HCT116 (cell line): ENCODE data around the gene ATP8B4. TPM values are rescaled to one million over a fixed set of nuclear protein-coding genes. Genes with fewer than 3 reads are reported as not detected.

ENCODE experiments used
- ATAC-seq: fragments of 200-7000 bp; cut with Tn5 transposase; 2 replicates; pipeline ENCODE4 v1.9.1; 2020; ENCODE audit warnings: mild to moderate bottlenecking, moderate library complexity
- BruUV-seq: library from RNA; stranded (reverse); fragments of 400-500 nt; replicated peaks from 2 replicates; lab custom pipeline; 2021; lab: Mats Ljungman, UMichigan
- CTCF ChIA-PET: fragments of 300-600 bp; sonication (Branson Sonifier 250); formaldehyde crosslinking; loops from one replicate; lab custom pipeline; 2021; ENCODE audit warnings: antibody characterized with exemption; lab: Charles Lee
- POLR2A ChIA-PET: fragments of 300-600, 350-600 bp; sonication (Branson Sonifier 250); formaldehyde crosslinking; loops from one replicate; lab custom pipeline; 2021; ENCODE audit warnings: antibody characterized with exemption; lab: Charles Lee
- RAD21 ChIA-PET, 2 experiments: fragments of 300-600 bp; sonication (Branson Sonifier 250); formaldehyde crosslinking; loops; one replicate each; lab custom pipeline; 2023; ENCODE audit warnings: low total read pairs in 2 of 2; ENCODE audit not compliant: uncharacterized antibody in 2 of 2, unreplicated experiment in 2 of 2, low non-redundant PET in 1 of 2; lab: Charles Lee
- DNase-seq: peaks from one replicate; pipeline ENCODE4 v3.0.0-alpha.2; 2010; ENCODE audit warnings: low read depth, low spot score
- H2AFZ ChIP-seq: fragments of 200-600 bp; shearing (Covaris generic), sonication (generic); 2 replicates; pipeline ENCODE4 v1.6.1; 2017; ENCODE audit warnings: low read depth, mixed run types, mixed read lengths, antibody characterized with exemption, low read length; ENCODE audit not compliant: poor library complexity, severe bottlenecking
- H3K27ac ChIP-seq: 2 replicates; pipeline ENCODE4 v1.5.1; 2012; ENCODE audit warnings: low read depth, low read length
- H3K27me3 ChIP-seq: fragments of 200-600 bp; sonication (generic); 2 replicates; pipeline ENCODE4 v1.6.1; 2016; ENCODE audit warnings: mixed run types, low read length, mixed read lengths; ENCODE audit not compliant: insufficient read depth
- H3K36me3 ChIP-seq, 2 experiments: fragments of 200-500 bp in 1 of 2; fragments of 200-600 bp in 1 of 2; sonication (Bioruptor generic) in 1 of 2; sonication (generic) in 1 of 2; 2 replicates each; pipeline versions ENCODE4 v1.5.1 to v1.6.1; 2014 to 2016; ENCODE audit warnings: low read length in 2 of 2, inconsistent platforms in 1 of 2, mixed read lengths in 1 of 2, mixed run types in 1 of 2; ENCODE audit not compliant: insufficient read depth in 2 of 2, control insufficient read depth in 1 of 2
- H3K4me1 ChIP-seq, 2 experiments: fragments of 200-600 bp in 1 of 2; sonication (generic) in 1 of 2; 2 replicates each; pipeline versions ENCODE4 v1.5.1 to v1.6.1; 2012 to 2017; ENCODE audit warnings: low read length in 2 of 2, inconsistent platforms in 1 of 2, mild to moderate bottlenecking in 1 of 2, mixed read lengths in 1 of 2, mixed run types in 1 of 2, moderate library complexity in 1 of 2; ENCODE audit not compliant: insufficient read depth in 2 of 2, control insufficient read depth in 1 of 2
- H3K4me2 ChIP-seq: fragments of 200-600 bp; sonication (generic); 2 replicates; pipeline ENCODE4 v1.6.1; 2017; ENCODE audit warnings: mixed run types, low read length, mixed read lengths
- H3K4me3 ChIP-seq, 2 experiments: fragments of 200-600 bp in 1 of 2; sonication (generic) in 1 of 2; replicated peaks in 1 of 2; 2 replicates each; pipeline ENCODE4 v1.5.1; 2011 to 2016; ENCODE audit warnings: low read length in 2 of 2, control low read depth in 1 of 2, low read depth in 1 of 2, mild to moderate bottlenecking in 1 of 2, mixed read lengths in 1 of 2, mixed run types in 1 of 2
- H3K79me2 ChIP-seq: fragments of 200-600 bp; sonication (generic); 2 replicates; pipeline ENCODE4 v1.6.1; 2017; ENCODE audit warnings: mild to moderate bottlenecking, mixed run types, low read length, moderate library complexity, mixed read lengths; ENCODE audit not compliant: insufficient read depth
- H3K9ac ChIP-seq: fragments of 200-600 bp; sonication (generic); 2 replicates; pipeline ENCODE4 v1.6.1; 2016; ENCODE audit warnings: low read length, mixed read lengths
- H3K9me2 ChIP-seq: fragments of 200-600 bp; sonication (generic), shearing (Covaris generic); 2 replicates; pipeline ENCODE4 v1.6.1; 2017; ENCODE audit warnings: mixed run types, mild to moderate bottlenecking, moderate library complexity; ENCODE audit not compliant: insufficient read depth
- H3K9me3 ChIP-seq, 2 experiments: fragments of 200-500 bp in 1 of 2; fragments of 200-600 bp in 1 of 2; sonication (Bioruptor generic) in 1 of 2; sonication (generic) in 1 of 2; 2 replicates each; pipeline ENCODE4 v1.6.1; 2014 to 2017; ENCODE audit warnings: low read length in 2 of 2, mixed read lengths in 2 of 2, inconsistent platforms in 1 of 2, low read depth in 1 of 2, mild to moderate bottlenecking in 1 of 2, mixed run types in 1 of 2, moderate library complexity in 1 of 2; ENCODE audit not compliant: control insufficient read depth in 1 of 2, insufficient read depth in 1 of 2
- H4K20me1 ChIP-seq: fragments of 200-600 bp; sonication (generic), shearing (Covaris generic); 2 replicates; pipeline ENCODE4 v1.6.1; 2017; ENCODE audit warnings: mixed run types, mild to moderate bottlenecking, moderate library complexity; ENCODE audit not compliant: insufficient read depth
- CBX3 ChIP-seq: IDR thresholded peaks from 2 replicates; pipeline ENCODE4 v1.6.1; 2012; ENCODE audit warnings: low read depth
- CEBPB ChIP-seq: IDR thresholded peaks from 2 replicates; pipeline ENCODE4 v1.6.1; 2012; ENCODE audit warnings: low read depth
- ELF1 ChIP-seq: IDR thresholded peaks from 2 replicates; pipeline ENCODE4 v1.6.1; 2012; ENCODE audit warnings: low read depth, borderline replicate concordance
- EZH2 ChIP-seq: fragments of 200-600 bp; sonication (generic); IDR thresholded peaks from 2 replicates; pipeline ENCODE4 v1.6.1; 2017; ENCODE audit warnings: antibody characterized with exemption, mixed run types
- EZH2phosphoT487 ChIP-seq: fragments of 200-600 bp; IDR thresholded peaks from 2 replicates; pipeline ENCODE4 v1.6.1; 2018; ENCODE audit warnings: antibody characterized with exemption, borderline replicate concordance
- FOSL1 ChIP-seq: IDR thresholded peaks from 2 replicates; pipeline ENCODE4 v1.6.1; 2012; ENCODE audit warnings: low read depth
- JUND ChIP-seq: IDR thresholded peaks from 2 replicates; pipeline ENCODE4 v1.6.1; 2012
- POLR2AphosphoS5 ChIP-seq: IDR thresholded peaks from 2 replicates; pipeline ENCODE4 v1.6.1; 2011; ENCODE audit warnings: mild to moderate bottlenecking, low read depth, low read length, moderate library complexity
- RAD21 ChIP-seq: IDR thresholded peaks from 2 replicates; pipeline ENCODE4 v1.6.1; 2012; ENCODE audit warnings: low read depth, mild to moderate bottlenecking
- SRF ChIP-seq: IDR thresholded peaks from 2 replicates; pipeline ENCODE4 v1.6.1; 2012; ENCODE audit warnings: low read depth
- TCF7L2 ChIP-seq: IDR thresholded peaks from 2 replicates; pipeline ENCODE4 v1.7.0; 2011; ENCODE audit warnings: borderline replicate concordance, inconsistent platforms; ENCODE audit not compliant: insufficient read depth, insufficient read length; ENCODE audit errors: extremely low read depth
- intact Hi-C: fragments of 100-400 bp; cut with micrococcal nuclease; formaldehyde crosslinking; loops from 2 replicates; pipeline ENCODE4 v1.10.0; 2022
- total RNA-seq: library from RNA; stranded (reverse); gene quantifications from one replicate; pipeline ENCODE4 v1.2.1, GENCODE V29; 2021; ENCODE audit not compliant: unreplicated experiment
- TF ChIP-seq, protein P1 (sequence below): IDR thresholded peaks from 2 replicates; pipeline ENCODE4 v1.6.1; 2012; ENCODE audit warnings: low read depth
- TF ChIP-seq, protein P2 (sequence below): IDR thresholded peaks from 2 replicates; pipeline ENCODE4 v1.6.1; 2012
- TF ChIP-seq, protein P3 (sequence below): IDR thresholded peaks from 2 replicates; pipeline ENCODE4 v1.6.1; 2011; ENCODE audit warnings: mild to moderate bottlenecking, low read length, moderate library complexity; ENCODE audit not compliant: insufficient replicate concordance; ENCODE audit errors: extremely low read depth

ATP8B4 gene
- total RNA-seq, 1 experiment from 2014 or later = 0.25 TPM

DNA sequence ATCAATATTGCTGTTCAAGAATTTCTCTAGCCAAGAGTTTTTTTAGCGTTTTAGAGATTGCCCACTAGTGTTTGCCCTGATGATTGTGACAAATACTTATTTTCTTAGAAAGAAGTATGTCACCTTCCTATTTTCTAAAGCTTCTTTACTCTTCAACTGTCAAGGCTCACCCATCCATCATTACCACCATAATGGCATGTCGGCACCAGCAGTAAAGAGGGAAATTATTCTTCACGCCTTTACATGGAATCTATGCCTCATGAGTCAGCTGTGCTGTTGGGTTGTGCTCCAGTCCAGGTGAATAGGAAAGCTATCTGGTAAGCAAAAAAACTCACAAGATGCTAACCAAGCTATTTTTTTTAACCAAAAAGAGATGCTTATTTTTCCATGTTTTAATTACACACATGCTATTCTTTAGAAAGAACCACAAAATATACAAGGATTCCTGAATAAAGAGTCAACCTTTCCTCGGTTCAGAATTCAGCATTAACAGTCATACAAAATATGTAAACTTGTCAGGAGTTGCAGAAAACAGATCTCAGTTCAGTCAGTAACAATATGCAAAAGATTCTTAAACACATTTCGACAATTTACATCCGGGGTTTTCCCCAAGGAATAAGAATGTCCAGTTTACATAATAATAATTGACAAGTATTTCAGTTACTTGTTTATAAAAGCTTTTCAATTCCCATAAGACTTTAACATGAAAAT is 128.0 kb downstream of the ATP8B4 start:
- TF ChIP-seq JUND (no peak), FOSL1 (no peak), TCF7L2 (no peak), SRF (no peak), EZH2 (no peak), POLR2AphosphoS5 (no peak), ELF1 (no peak), RAD21 (no peak), CEBPB (no peak), CBX3 (no peak), EZH2phosphoT487 (no peak)
- TF ChIP-seq, protein P1, sequence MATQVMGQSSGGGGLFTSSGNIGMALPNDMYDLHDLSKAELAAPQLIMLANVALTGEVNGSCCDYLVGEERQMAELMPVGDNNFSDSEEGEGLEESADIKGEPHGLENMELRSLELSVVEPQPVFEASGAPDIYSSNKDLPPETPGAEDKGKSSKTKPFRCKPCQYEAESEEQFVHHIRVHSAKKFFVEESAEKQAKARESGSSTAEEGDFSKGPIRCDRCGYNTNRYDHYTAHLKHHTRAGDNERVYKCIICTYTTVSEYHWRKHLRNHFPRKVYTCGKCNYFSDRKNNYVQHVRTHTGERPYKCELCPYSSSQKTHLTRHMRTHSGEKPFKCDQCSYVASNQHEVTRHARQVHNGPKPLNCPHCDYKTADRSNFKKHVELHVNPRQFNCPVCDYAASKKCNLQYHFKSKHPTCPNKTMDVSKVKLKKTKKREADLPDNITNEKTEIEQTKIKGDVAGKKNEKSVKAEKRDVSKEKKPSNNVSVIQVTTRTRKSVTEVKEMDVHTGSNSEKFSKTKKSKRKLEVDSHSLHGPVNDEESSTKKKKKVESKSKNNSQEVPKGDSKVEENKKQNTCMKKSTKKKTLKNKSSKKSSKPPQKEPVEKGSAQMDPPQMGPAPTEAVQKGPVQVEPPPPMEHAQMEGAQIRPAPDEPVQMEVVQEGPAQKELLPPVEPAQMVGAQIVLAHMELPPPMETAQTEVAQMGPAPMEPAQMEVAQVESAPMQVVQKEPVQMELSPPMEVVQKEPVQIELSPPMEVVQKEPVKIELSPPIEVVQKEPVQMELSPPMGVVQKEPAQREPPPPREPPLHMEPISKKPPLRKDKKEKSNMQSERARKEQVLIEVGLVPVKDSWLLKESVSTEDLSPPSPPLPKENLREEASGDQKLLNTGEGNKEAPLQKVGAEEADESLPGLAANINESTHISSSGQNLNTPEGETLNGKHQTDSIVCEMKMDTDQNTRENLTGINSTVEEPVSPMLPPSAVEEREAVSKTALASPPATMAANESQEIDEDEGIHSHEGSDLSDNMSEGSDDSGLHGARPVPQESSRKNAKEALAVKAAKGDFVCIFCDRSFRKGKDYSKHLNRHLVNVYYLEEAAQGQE = no peak
- TF ChIP-seq, protein P2, sequence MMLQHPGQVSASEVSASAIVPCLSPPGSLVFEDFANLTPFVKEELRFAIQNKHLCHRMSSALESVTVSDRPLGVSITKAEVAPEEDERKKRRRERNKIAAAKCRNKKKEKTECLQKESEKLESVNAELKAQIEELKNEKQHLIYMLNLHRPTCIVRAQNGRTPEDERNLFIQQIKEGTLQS = no peak
- TF ChIP-seq, protein P3, sequence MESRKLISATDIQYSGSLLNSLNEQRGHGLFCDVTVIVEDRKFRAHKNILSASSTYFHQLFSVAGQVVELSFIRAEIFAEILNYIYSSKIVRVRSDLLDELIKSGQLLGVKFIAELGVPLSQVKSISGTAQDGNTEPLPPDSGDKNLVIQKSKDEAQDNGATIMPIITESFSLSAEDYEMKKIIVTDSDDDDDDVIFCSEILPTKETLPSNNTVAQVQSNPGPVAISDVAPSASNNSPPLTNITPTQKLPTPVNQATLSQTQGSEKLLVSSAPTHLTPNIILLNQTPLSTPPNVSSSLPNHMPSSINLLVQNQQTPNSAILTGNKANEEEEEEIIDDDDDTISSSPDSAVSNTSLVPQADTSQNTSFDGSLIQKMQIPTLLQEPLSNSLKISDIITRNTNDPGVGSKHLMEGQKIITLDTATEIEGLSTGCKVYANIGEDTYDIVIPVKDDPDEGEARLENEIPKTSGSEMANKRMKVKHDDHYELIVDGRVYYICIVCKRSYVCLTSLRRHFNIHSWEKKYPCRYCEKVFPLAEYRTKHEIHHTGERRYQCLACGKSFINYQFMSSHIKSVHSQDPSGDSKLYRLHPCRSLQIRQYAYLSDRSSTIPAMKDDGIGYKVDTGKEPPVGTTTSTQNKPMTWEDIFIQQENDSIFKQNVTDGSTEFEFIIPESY = no peak
- intact Hi-C loops = no loop called here
- H3K27me3 ChIP-seq = no peaks in the 10 kb centered on the region
- no peaks in the 10 kb centered on the region for H3K79me2 ChIP-seq
- H3K36me3 ChIP-seq = no peaks in the 10 kb centered on the region
- H3K9me3 ChIP-seq = no peaks in the 10 kb centered on the region
- ChIA-PET CTCF (no interaction called here), POLR2A (no interaction called here), RAD21 (no interaction called here)
- DNase-seq = no peak
- no peaks in the 10 kb centered on the region for H3K4me1 ChIP-seq
- no peaks in the 10 kb centered on the region for H4K20me1 ChIP-seq
- H3K27ac ChIP-seq = no peak overlapping the region
- no peak for ATAC-seq
- no peak overlapping the region for H2AFZ ChIP-seq
- H3K4me2 ChIP-seq = no peak overlapping the region
- no peaks in the 10 kb centered on the region for H3K9me2 ChIP-seq
- H3K4me3 ChIP-seq = no peak overlapping the region
- H3K9ac ChIP-seq = no peak overlapping the region
- BruUV-seq = no TSS peak
